ENCODE results near the gene HOXA9.

HOXA9 gene

GRCh38 chr7:27141137-27141922 is 24.0 kb downstream of the HOXA9 start:
- DNase-seq: no peak

DNA sequence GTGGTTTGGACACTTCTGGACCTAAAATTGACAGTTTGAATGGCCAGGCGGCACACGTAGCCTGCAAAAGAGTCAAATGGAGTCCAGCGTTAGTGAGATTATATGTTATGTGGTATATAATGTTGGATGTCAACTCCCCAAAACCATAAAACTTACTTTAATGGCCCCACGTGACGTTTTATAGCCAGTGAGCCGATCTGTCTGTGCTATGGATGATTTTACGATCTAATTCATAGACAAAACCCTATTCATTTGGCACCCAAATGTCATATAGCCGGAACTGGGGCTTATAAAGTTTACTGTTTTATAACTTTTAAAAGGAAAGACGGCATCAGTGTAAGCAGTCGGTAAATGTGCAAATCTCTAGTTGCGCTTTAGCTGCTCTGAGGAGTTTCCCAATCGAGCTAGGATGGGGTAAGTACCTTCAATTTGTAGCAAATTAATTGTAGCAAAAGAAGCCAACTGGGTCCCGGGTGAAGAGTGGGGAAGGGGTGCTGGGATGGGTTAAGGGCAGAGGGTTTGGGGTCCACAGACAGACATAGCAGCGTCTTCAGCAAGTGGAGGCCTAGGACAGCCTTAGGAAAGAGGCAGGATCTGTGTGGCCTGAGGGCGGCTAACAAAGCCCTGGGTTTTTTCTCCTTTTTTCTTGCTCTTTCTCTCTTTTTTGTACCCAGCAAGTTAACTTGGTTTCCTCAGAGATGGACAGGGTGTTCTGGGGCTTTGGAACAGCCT is 25.0 kb downstream of the HOXA9 start:
- DNase-seq: no peak

GRCh38 chr7:27139334-27140125 is 25.8 kb downstream of the HOXA9 start:
- DNase-seq: no peak

DNA sequence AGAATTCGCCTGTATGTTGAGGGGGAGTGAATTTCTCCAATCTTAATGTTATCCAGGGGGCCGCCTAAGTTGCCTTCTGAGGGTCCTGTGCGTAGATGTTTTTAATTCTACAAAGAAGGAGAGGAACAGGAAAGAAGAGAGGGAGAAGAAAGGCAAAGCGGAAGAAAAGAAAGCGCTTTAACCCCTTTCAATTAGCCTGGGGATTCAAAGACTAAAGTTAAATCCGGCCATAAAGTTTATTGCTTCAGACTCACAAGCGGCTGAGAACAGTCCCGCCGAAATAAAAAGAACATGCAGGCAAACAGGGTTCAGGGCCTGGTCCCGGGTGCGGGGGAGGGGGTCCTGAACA is 26.4 kb downstream of the HOXA9 start:
- no peak for DNase-seq

DNA sequence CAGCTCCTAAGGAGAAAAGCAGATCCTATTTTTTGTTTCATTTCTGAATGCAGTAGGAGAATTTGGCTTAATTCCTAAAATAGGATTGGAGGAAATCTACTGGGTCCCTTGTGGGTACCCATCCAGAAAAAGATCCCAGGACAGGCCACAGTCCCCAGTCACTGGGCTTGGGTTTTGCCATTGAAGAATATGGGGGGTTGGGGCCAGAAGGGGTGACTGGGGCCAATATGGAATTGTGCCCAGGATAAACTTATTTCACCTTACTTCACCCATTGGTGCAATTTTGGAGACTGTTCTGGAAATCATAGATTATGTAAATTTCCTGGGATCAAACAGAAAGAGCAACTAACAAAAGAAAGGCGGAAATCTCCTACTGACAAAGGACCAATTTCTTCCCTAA is 26.9 kb downstream of the HOXA9 start:
- DNase-seq: no peak

DNA sequence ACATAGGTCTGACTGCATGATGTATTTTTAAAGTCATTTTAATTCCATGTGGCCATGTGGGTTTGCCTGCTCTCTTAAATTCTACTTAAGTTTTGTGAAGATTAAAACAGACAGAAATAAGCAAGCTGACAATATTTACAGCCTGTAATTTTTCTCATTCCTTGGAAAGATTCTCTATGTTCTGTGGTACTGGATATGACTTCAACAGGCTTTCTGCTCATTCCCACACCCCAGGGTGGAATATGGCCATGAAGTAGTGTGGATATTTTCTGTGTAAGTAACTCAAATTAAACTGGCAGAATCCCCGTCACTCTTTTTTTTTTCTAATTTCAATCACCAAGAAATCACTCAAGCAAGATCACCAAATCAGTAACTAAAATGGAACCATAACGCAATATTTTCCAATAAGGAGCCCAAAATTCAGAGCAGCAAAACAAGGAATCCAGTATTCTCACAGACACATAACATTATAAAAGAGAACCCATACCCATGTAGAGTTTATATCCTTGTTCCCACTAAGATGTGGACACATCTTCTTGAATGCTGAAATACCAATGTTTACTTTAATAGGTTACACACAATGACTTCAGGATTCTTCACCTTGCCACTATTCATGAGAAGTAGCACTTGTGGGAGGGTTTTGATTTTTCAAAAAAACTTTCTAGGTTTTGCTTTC is 27.6 kb downstream of the HOXA9 start:
- DNase-seq: no peak

DNA sequence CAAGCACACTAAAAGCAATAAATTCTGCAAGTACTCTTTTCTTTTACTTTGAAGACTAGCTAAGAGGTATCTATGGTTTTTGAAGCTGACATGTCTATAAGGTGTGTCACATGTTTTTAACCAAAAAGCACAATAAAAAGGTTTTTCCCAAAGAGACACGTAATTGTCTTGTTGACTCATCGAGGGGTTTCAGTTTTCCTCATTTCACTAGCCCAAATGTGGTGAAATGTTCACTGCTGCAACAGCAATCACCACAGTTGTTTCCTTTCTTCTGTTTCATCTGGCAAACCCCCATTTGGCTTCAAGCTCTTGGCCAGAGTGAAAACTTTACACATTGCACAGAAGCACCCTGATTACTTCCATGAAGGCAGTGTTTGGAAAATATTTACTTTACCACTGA is 30.9 kb downstream of the HOXA9 start:
- DNase-seq: no peak

DNA sequence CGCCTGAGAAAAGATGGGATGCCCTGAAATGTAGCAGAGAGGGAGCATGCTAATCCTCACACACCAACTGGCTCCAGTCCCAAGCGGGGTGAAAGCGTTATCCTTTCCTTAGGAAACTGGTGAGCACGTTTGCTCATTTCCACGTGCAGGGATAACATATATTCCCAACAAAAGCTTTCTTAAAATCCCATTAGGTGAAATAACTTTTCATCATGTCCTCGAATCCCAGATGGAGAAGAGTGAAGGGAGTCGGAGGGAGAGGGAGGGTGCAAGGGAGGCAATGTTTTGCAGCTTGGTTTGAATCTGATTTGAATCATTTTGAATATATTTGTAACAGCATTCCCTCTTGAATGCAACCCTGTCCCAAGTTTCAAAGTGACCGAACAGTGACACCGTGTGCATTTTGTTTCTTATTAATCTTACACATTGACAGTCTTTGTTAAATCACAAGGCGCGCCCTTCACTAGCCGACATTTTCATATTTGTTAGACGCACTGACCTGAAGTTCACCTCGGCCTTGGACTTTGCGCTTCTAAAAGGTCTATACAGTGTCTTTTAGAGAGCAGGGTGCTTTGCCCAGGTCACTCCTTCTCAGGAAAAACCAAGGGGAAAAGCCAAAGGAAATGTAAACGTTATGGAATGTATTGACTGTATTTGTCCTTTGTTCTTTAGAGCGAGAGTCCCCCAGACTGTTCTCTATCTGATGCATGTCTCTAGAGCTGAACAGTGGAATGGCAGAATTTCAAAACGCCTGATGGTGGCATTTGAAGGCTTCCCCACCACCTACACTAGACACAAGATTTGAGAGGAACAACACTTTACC is 31.7 kb downstream of the HOXA9 start:
- no peak for DNase-seq

GRCh38 chr7:27132978-27133377 is 32.4 kb downstream of the HOXA9 start:
- DNase-seq: no peak

DNA sequence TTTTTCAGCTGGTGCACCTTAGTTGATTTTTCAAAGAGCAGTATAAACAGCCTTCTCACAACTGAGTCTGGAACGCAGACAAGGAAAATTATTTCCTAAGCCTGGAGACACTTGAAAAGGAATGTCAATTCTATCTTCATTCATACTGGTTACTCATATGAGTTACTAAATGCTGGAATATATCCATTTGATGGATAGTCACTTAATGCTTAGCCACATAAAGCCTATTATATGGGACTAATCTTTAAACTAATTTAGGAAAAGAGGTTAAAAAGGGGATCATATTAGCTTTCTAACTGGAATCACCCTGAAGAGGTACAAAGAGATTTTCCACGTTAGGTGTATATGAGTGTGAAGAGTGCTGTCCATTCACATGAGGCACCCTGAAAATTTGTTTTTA is 33.1 kb downstream of the HOXA9 start:
- DNase-seq: no peak

DNA sequence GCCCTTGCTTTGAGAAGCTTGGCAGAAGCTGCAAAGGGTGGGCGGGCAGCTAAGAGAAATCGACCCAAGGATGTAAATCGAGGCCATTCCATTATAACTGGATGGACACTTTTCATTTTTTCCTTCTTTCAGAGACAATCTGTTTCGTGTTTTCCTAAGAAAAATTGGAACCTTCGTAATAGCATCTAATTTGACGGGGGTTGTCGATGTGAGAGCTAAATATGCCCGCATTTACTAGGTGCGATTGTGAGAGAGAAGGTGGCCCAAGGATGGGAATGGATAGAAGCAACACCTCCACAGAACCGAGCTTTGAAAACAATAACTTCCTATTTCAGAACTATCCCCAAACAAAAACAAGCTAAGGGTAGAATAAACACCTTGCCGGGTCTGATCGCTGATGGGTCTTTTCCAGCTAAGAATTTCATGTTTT is 33.9 kb downstream of the HOXA9 start:
- DNase-seq: no peak

- no peak for DNase-seq
Observed at GRCh38 chr7:27130540-27131389, 34.6 kb downstream of the HOXA9 start, which contains the start of gene HOXA4. HOXA4 (minus strand) TSS chr7:27130757; CDS start chr7:27130733, 24 bp downstream.

DNA sequence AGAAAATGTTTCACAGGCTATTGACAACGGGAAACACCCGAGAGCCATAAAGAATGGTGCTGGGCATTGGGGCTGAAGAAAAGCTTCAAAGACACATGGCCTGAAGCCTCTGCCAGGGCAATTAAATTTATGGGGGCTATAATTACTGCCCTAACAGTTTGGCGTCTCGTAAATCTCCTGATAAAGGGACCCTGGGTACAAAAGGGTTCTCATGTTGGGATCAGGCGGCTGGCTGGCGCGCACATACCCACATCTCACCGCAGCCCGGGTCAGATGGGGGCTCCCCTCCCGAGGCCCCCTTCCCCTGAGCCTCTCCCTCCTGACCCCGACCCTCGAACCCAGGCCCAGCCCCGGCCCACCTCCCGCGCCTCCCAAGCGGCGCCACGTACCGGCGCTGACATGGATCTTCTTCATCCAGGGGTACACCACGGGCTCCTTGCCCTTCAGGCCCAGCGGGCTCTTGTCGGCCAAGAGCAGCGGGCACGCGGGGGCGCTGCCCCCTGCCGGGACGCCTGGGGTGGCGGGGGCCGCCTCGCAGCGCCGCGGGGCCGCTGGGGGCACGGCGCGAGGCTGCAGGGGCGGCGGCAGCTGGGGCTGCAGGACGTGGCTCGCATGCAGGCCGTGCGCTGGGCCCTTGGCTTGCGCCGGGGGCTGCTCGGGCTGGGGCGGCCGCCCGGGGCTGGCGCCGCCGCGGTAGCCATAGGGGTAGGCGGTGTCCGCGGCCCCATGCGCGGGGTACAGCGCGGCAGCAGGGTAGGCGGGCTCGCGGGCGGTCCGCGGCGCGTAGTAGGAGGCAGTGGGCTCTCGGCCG is 35.4 kb downstream of the HOXA9 start:
- DNase-seq: no peak

- no peak for DNase-seq
Observed at GRCh38 chr7:27128776-27129728, 36.3 kb downstream of the HOXA9 start.

DNA sequence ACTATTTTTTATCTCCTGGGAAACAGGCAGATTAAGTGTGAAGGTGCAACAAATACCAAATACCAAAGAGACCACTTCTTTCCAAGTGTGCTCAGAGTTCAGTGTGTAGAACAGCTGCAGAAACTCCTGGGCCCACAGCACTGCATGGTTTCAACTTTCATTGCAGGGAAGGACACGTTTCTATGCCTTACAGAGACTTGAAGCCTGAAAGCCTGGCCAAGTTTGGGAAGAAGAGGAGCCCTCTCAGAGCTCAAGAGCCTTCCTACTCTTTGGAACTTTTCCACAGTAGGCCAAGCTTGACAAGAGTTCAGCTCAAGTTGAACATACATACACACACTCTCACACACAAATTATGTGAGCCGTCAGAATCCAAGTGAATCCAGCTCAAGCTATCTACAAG is 37.3 kb downstream of the HOXA9 start:
- no peak for DNase-seq

- no peak for DNase-seq
Observed at GRCh38 chr7:27126596-27127327, 38.6 kb downstream of the HOXA9 start.

- DNase-seq: no peak
Observed at GRCh38 chr7:27125986-27126394, 39.3 kb downstream of the HOXA9 start.
